H1 (cell line): Measurements from ENCODE around the gene SPACA4. TPM values are rescaled to one million over a fixed set of nuclear protein-coding genes. Genes with fewer than 3 reads are reported as not detected.

Source experiments
- CEBPB ChIP-seq: IDR thresholded peaks from 2 replicates; pipeline ENCODE4 v1.6.1; 2012; ENCODE audit warnings: low read depth, low read length
- SAP30 ChIP-seq: fragments of 300-600 bp; sonication (generic); IDR thresholded peaks from 2 replicates; pipeline ENCODE4 v1.7.1; 2012; ENCODE audit warnings: low read length, moderate library complexity, mild to moderate bottlenecking, inconsistent platforms; ENCODE audit not compliant: insufficient read depth, insufficient replicate concordance
- polyA plus RNA-seq, 7 experiments: library from polyadenylated mRNA; depleted of rRNA in 3 of 7; stranded (reverse) in 5 of 7; unstranded in 2 of 7; fragments of >200 nt in 5 of 7; fragments of 200-250 nt in 2 of 7; gene quantifications; 1 replicate in 5 of 7; 2 replicates in 1 of 7; 4 replicates in 1 of 7; pipeline versions ENCODE4 v1.2.1 to v1.2.3, GENCODE V29; 2011 to 2013; ENCODE audit warnings: missing spikeins in 2 of 7, mixed read lengths in 2 of 7
- total RNA-seq: library from RNA; stranded (reverse); fragmentation: NEBNext Ultra II Directional; extraction: Animal tissue kit (Norgen Biotek cat#: 25700); gene quantifications from 2 replicates; pipeline ENCODE4 v1.2.1, GENCODE V29; 2021

The SPACA4 gene
- total and polyA plus RNA-seq, 2 of the 8 experiments (the other 6 are each of a cell fraction or from before 2014, with no cell fraction given): not detected

GRCh38 chr19:48636859-48637448 is 30.4 kb downstream of the SPACA4 start, which contains the start of gene DBP (continued):
- TF ChIP-seq SAP30 (peak; percentile 37), CEBPB (peak; percentile 62)
